Breast epithelium (tissue), 3 donors: ENCODE results near the gene KIAA1549.

Source experiments
- POLR2AphosphoS5 ChIP-seq, 3 donors: sonication (generic); formaldehyde crosslinking; IDR thresholded peaks; one replicate each; pipeline ENCODE4 v1.6.1; 2017; ENCODE audit warnings: antibody characterized with exemption in 3 of 3
- TF ChIP-seq, protein P1 (sequence below), 3 donors: fragments of 450-650 bp; IDR thresholded peaks; one replicate each; pipeline ENCODE4 v1.5.1; 2016 to 2017; ENCODE audit warnings: antibody characterized with exemption in 3 of 3, mild to moderate bottlenecking in 3 of 3, moderate library complexity in 3 of 3

DNA sequence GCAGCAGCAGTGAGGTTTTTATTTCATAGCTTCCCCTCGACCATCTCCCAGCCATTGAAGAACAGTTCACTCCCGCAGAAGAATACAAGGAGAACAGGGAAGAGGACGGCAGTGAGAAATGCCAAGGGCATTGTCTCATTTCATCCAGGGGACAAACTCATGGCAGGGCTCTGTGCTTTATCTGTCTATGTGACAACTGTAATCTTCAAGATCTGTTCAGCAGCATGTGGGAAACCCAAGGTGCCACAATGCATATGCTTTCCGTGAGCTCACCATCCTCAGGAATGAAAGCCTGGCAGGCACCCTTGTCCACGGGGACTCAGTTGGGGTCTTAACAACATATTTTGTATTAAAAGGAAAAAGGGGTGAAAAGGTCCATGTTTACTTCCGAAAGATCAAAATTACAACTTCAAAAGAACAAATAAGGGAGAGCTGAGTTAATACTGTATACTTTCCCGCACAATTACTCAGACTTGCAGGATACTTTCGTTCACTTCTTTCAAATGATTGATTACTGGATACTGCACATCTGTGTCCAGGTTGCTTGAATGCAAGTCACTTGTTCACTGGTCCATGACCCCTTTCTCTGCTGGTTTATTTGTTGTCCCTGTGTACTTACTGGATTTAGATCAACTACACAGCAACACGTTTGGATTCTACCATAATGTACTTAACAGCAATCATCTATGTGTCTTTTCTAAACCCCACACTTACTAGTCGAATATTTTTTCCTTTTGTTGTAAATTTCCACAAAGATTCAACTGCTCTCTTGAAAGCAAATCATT is 93.1 kb downstream of the KIAA1549 start:
- no peak for TF ChIP-seq POLR2AphosphoS5 (IDR thresholded peaks at IDR 0.05)
- TF ChIP-seq, protein P1, sequence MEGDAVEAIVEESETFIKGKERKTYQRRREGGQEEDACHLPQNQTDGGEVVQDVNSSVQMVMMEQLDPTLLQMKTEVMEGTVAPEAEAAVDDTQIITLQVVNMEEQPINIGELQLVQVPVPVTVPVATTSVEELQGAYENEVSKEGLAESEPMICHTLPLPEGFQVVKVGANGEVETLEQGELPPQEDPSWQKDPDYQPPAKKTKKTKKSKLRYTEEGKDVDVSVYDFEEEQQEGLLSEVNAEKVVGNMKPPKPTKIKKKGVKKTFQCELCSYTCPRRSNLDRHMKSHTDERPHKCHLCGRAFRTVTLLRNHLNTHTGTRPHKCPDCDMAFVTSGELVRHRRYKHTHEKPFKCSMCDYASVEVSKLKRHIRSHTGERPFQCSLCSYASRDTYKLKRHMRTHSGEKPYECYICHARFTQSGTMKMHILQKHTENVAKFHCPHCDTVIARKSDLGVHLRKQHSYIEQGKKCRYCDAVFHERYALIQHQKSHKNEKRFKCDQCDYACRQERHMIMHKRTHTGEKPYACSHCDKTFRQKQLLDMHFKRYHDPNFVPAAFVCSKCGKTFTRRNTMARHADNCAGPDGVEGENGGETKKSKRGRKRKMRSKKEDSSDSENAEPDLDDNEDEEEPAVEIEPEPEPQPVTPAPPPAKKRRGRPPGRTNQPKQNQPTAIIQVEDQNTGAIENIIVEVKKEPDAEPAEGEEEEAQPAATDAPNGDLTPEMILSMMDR (IDR thresholded peaks at IDR 0.05) = no peak
